ENCODE measurements around the gene CGB3. TPM values are rescaled to one million over a fixed set of nuclear protein-coding genes. Genes with fewer than 3 reads are reported as not detected.
"Not testable (repeated sequence)": the region's sequence is repeated elsewhere in the genome, so short reads cannot be mapped to it uniquely, and the experiment has no call there.

CGB3 gene
- total RNA-seq, 4 donors from 2014 or later, result not detected

DNA sequence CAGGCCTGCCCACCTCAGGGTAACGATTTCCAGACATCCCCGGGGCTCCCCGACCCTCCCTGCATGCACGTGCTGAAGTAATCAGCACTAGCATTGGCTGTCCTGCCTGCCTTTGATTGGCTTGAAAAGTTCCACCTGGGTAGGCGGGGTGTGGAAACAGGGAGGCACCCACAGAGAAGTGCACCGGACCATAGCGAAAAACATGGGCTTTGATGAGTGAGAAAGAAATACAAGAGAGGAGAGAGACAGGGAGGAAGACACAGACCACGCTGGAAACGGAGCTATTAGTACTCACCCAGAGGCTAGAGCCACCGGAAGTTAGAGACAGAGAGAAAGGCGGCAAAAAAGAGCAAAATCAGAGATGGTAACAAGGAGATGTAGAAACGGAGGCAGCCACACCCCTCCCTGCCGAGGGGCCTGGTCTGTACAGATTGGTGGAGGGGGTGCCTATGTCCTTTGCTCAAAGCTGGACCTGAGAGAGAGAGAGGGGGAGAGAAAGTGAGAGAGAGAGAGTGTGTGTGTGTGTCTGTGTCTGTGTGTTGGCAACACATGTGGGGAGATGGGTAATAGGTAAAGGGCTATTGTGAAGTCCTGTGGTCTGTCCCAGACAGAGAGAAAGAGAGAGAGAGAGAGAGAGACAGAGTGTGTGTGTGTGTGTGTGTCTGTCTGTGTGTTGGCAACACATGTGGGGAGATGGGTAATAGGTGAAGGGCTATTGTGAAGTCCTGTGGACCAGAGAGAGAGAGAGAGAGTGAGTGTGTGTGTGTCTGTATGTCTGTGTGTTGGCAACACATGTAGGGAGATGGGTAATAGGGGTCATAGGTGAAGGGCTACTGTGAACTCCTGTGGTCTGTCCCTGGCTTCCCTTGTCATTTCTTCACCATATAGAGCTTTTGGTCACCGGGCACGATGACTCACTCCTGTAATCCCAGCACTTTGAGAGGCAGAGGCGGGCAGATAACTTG lies 2.9 kb downstream of the CGB3 start:
- no peaks in the 10 kb centered on the region for H3K9me3 ChIP-seq
- 41 to 43% methylated on average over 16 of the region's 16 CpGs for WGBS, 2 donors
- no peak overlapping the region for H3K4me3 ChIP-seq
- no peak overlapping the region for H3K27ac ChIP-seq
- no peak for DNase-seq (ENCODE audit: low spot score in 2 of 2)
- H3K4me1 ChIP-seq, result peaks cover 0 to 26% (median 19%) of the 10 kb centered on the region in 4 donors
- H3K36me3 ChIP-seq, result peaks cover 0 to 5% (median 0%) of the 10 kb centered on the region in 3 donors
- H3K27me3 ChIP-seq, result peaks cover 0 to 46% of the 10 kb centered on the region in 2 donors
- TF ChIP-seq EP300 (IDR thresholded peaks at IDR 0.05) (no peak), POLR2A (IDR thresholded peaks at IDR 0.05) (no peak)
- TF ChIP-seq, protein P1, sequence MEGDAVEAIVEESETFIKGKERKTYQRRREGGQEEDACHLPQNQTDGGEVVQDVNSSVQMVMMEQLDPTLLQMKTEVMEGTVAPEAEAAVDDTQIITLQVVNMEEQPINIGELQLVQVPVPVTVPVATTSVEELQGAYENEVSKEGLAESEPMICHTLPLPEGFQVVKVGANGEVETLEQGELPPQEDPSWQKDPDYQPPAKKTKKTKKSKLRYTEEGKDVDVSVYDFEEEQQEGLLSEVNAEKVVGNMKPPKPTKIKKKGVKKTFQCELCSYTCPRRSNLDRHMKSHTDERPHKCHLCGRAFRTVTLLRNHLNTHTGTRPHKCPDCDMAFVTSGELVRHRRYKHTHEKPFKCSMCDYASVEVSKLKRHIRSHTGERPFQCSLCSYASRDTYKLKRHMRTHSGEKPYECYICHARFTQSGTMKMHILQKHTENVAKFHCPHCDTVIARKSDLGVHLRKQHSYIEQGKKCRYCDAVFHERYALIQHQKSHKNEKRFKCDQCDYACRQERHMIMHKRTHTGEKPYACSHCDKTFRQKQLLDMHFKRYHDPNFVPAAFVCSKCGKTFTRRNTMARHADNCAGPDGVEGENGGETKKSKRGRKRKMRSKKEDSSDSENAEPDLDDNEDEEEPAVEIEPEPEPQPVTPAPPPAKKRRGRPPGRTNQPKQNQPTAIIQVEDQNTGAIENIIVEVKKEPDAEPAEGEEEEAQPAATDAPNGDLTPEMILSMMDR (IDR thresholded peaks at IDR 0.05), result no peak

DNA sequence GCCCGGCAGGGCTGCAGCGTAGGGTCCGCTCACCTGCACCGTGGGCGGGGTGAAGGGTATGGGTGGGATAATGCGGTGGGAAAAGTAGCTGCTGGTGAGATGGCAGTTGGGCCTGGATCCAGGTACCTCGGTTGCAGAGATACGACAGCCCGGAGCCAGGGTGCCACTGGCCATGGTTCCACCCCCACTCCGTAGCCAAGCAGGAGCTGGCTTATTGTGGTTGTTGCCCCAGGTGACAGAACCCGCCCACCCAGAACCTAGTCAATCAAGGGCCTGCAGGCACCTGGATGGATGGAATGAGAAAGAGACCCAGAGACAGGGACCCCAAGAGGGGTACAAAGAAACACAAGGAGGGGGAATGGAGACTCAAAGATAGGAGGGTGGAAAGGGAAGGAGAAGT lies 3.8 kb downstream of the CGB3 start:
- Histone ChIP-seq H3K4me3 (no peak overlapping the region), H3K4me1 (peaks cover 0 to 26% (median 19%) of the 10 kb centered on the region in 4 donors), H3K27me3 (peaks cover 0 to 46% of the 10 kb centered on the region in 2 donors), H3K27ac (no peak overlapping the region), H3K36me3 (peaks cover 0 to 14% (median 2%) of the 10 kb centered on the region in 3 donors), H3K9me3 (no peaks in the 10 kb centered on the region)
- DNase-seq (ENCODE audit: low spot score in 2 of 2), result no peak
- TF ChIP-seq EP300 (IDR thresholded peaks at IDR 0.05) (no peak), POLR2A (IDR thresholded peaks at IDR 0.05) (no peak)
- TF ChIP-seq, protein P1 (IDR thresholded peaks at IDR 0.05), result no peak
- WGBS, 2 donors, result 76 to 78% methylated on average over 10 to 11 of the region's 11 CpGs

DNA sequence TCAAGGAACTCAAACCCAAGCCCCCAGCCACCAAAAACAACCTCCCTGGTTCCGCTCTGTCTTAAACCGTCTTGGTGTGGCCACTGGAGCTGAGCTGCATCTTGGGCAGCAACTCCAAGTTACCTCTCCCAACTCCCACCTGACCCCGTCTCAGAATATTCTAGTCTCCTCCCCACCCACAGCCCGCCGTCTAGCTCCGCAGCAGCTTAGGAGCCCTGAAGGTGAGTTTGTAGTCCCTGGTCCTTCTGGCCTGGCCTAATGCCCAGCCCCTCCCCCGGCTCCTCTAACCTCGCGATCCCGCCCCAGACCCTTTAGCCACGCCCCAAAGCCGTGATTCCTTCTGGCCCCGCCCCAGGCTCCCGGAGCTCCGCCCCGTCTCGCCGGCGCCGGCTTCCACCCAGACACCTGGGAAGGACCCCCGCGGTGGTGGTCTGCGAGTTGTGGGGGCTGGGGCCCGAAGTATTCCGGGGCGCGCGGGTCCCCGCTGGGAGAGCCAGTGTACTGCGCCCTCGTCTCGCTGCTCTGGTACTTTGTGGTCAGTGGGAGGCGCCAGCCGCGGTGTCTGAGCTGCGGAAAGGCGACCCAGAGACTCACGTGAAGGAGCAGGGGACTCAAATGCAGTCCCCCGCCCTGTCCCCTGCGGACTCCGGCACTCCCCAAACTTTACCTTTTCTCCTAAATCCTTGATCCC lies 4.7 kb downstream of the CGB3 start:
- H3K4me3 ChIP-seq, result peak overlapping the region; percentile 2 to 56 (median 46)
- H3K36me3 ChIP-seq, result peaks cover 0 to 23% (median 4%) of the 10 kb centered on the region in 3 donors
- 13 to 27% methylated on average over 32 to 36 of the region's 41 CpGs for WGBS, 2 donors
- TF ChIP-seq, protein P1 (IDR thresholded peaks at IDR 0.05), result no peak
- TF ChIP-seq EP300 (IDR thresholded peaks at IDR 0.05) (no peak), POLR2A (IDR thresholded peaks at IDR 0.05) (no peak)
- H3K27ac ChIP-seq, result no peak overlapping the region
- H3K27me3 ChIP-seq, result peaks cover 0 to 46% of the 10 kb centered on the region in 2 donors
- DNase-seq (ENCODE audit: low spot score in 2 of 2), result peak in 1 of 2 donors; percentile 25
- no peaks in the 10 kb centered on the region for H3K9me3 ChIP-seq
- peaks cover 0 to 26% (median 19%) of the 10 kb centered on the region in 4 donors for H3K4me1 ChIP-seq

- DNase-seq (ENCODE audit: low spot score in 2 of 2); H3K27ac ChIP-seq; H3K9me3 ChIP-seq: not testable (repeated sequence)
- peaks cover 0 to 26% (median 19%) of the 10 kb centered on the region in 4 donors for H3K4me1 ChIP-seq
- H3K27me3 ChIP-seq, result peaks cover 0 to 46% of the 10 kb centered on the region in 2 donors
- WGBS, 2 donors, result 1 to 5% methylated on average over 24 to 38 of the region's 50 CpGs
- peaks cover 0 to 30% (median 4%) of the 10 kb centered on the region in 3 donors for H3K36me3 ChIP-seq
- peak overlapping the region; percentile 6 to 56 (median 46) for H3K4me3 ChIP-seq
Measured at GRCh38 chr19:49018388-49019241, 5.5 kb downstream of the CGB3 start.

All from tibial nerve (tissue), 4 donors.